OCI-LY1 (cell line): ENCODE measurements around the gene PKD2L1.

Experiments
- H2AFZ ChIP-seq: fragments of 200-600 bp; sonication (generic), shearing (Covaris generic); 2 replicates; pipeline ENCODE4 v1.6.0; 2014; ENCODE audit warnings: antibody characterized with exemption, mild to moderate bottlenecking, low read length
- H3F3A ChIP-seq: fragments of 200-600 bp; sonication (generic), shearing (Covaris generic); 2 replicates; pipeline ENCODE4 v1.6.0; 2014; ENCODE audit warnings: mild to moderate bottlenecking, antibody characterized with exemption, low read length, moderate library complexity; ENCODE audit not compliant: insufficient read depth
- H3K27ac ChIP-seq: fragments of 200-600 bp; sonication (generic); 2 replicates; pipeline ENCODE4 v1.5.1; 2014; ENCODE audit warnings: low read length, mixed run types, mild to moderate bottlenecking, low read depth; ENCODE audit not compliant: poor library complexity, severe bottlenecking
- H3K27me3 ChIP-seq: fragments of 200-600 bp; sonication (generic); 2 replicates; pipeline ENCODE4 v1.6.0; 2014; ENCODE audit warnings: antibody characterized with exemption, mild to moderate bottlenecking, low read length, moderate library complexity; ENCODE audit not compliant: insufficient read depth
- H3K36me3 ChIP-seq: fragments of 200-600 bp; sonication (generic); 2 replicates; pipeline ENCODE4 v1.6.1; 2014; ENCODE audit warnings: mild to moderate bottlenecking, antibody characterized with exemption, low read length, moderate library complexity, mixed read lengths; ENCODE audit not compliant: insufficient read depth
- H3K4me1 ChIP-seq: fragments of 200-600 bp; sonication (generic); 2 replicates; pipeline ENCODE4 v1.5.1; 2014; ENCODE audit warnings: mild to moderate bottlenecking, low read length, moderate library complexity; ENCODE audit not compliant: insufficient read depth, severe bottlenecking
- H3K4me2 ChIP-seq: fragments of 200-600 bp; sonication (generic), shearing (Covaris generic); 2 replicates; pipeline ENCODE4 v1.6.1; 2014; ENCODE audit warnings: low read length
- H3K4me3 ChIP-seq: fragments of 200-600 bp; sonication (generic); 2 replicates; pipeline ENCODE4 v1.5.1; 2014; ENCODE audit warnings: low read length, low read depth, mild to moderate bottlenecking, mixed read lengths; ENCODE audit not compliant: poor library complexity, severe bottlenecking
- H3K79me2 ChIP-seq: fragments of 200-600 bp; shearing (Covaris generic); 2 replicates; pipeline ENCODE4 v1.6.1; 2016; ENCODE audit warnings: mixed run types, low read length, mixed read lengths; ENCODE audit not compliant: insufficient read depth
- H3K9ac ChIP-seq: fragments of 200-600 bp; sonication (generic), shearing (Covaris generic); 2 replicates; pipeline ENCODE4 v1.6.1; 2014; ENCODE audit warnings: mild to moderate bottlenecking, low read length, mixed read lengths
- H3K9me2 ChIP-seq: fragments of 200-600 bp; sonication (generic), shearing (Covaris generic); 2 replicates; pipeline ENCODE4 v1.6.1; 2014; ENCODE audit warnings: low read depth, mild to moderate bottlenecking, low read length, mixed read lengths
- H3K9me3 ChIP-seq: fragments of 200-600 bp; shearing (Covaris generic); 2 replicates; pipeline ENCODE4 v1.6.1; 2014; ENCODE audit warnings: low read length, mixed read lengths
- H4K20me1 ChIP-seq: fragments of 200-600 bp; sonication (generic), shearing (Covaris generic); 2 replicates; pipeline ENCODE4 v1.6.0; 2016; ENCODE audit warnings: mild to moderate bottlenecking, low read length; ENCODE audit not compliant: insufficient read depth
- CTCF ChIP-seq: fragments of 200-600 bp; sonication (generic), shearing (Covaris generic); IDR thresholded peaks from 2 replicates; pipeline ENCODE4 v1.5.1; 2017; ENCODE audit warnings: mild to moderate bottlenecking, antibody characterized with exemption, low read length, moderate library complexity, mixed read lengths
- EZH2 ChIP-seq: fragments of 200-600 bp; sonication (generic), shearing (Covaris generic); IDR thresholded peaks from 2 replicates; pipeline ENCODE4 v1.8.0; 2017; ENCODE audit warnings: borderline replicate concordance, mixed run types, mild to moderate bottlenecking, antibody characterized with exemption, low read length, moderate library complexity, mixed read lengths

The PKD2L1 gene

GRCh38 chr10:100315615-100316014, 14.4 kb downstream of the PKD2L1 start:
- Histone ChIP-seq H3K4me2 (no peak overlapping the region), H2AFZ (no peak overlapping the region), H3K9ac (no peak overlapping the region), H3K9me3 (no peaks in the 10 kb centered on the region), H3F3A (no peaks in the 10 kb centered on the region), H3K4me3 (no peak overlapping the region), H4K20me1 (no peaks in the 10 kb centered on the region), H3K4me1 (no peaks in the 10 kb centered on the region), H3K27me3 (no peaks in the 10 kb centered on the region), H3K27ac (no peak overlapping the region), H3K36me3 (no peaks in the 10 kb centered on the region), H3K79me2 (no peaks in the 10 kb centered on the region), H3K9me2 (no peaks in the 10 kb centered on the region)
- TF ChIP-seq CTCF (no peak), EZH2 (no peak)

- Histone ChIP-seq H3K9me3 (no peaks in the 10 kb centered on the region), H3K4me1 (no peaks in the 10 kb centered on the region), H3F3A (no peaks in the 10 kb centered on the region), H3K4me2 (no peak overlapping the region), H3K27me3 (no peaks in the 10 kb centered on the region), H3K9ac (no peak overlapping the region), H2AFZ (no peak overlapping the region), H3K9me2 (no peaks in the 10 kb centered on the region), H4K20me1 (no peaks in the 10 kb centered on the region), H3K36me3 (no peaks in the 10 kb centered on the region), H3K79me2 (no peaks in the 10 kb centered on the region), H3K4me3 (no peak overlapping the region), H3K27ac (no peak overlapping the region)
- TF ChIP-seq EZH2 (no peak), CTCF (no peak)
Measured at GRCh38 chr10:100311298-100311697, 18.7 kb downstream of the PKD2L1 start.

- no peak overlapping the region for H3K27ac ChIP-seq
- no peaks in the 10 kb centered on the region for H3K9me3 ChIP-seq
- H4K20me1 ChIP-seq: no peaks in the 10 kb centered on the region
- no peak overlapping the region for H3K4me2 ChIP-seq
- H3F3A ChIP-seq: no peaks in the 10 kb centered on the region
- H3K36me3 ChIP-seq: no peaks in the 10 kb centered on the region
- H3K27me3 ChIP-seq: no peaks in the 10 kb centered on the region
- no peak overlapping the region for H3K4me3 ChIP-seq
- H3K4me1 ChIP-seq: no peaks in the 10 kb centered on the region
- TF ChIP-seq EZH2: no peak
- TF ChIP-seq CTCF: no peak
- H3K79me2 ChIP-seq: no peaks in the 10 kb centered on the region
- no peaks in the 10 kb centered on the region for H3K9me2 ChIP-seq
- no peak overlapping the region for H2AFZ ChIP-seq
- H3K9ac ChIP-seq: no peak overlapping the region
Measured at GRCh38 chr10:100307684-100308083, 22.3 kb downstream of the PKD2L1 start.
